Right atrium auricular region (tissue), 2 donors: ENCODE results near the gene MOGAT2. TPM values are rescaled to one million over a fixed set of nuclear protein-coding genes. Genes with fewer than 3 reads are reported as not detected.
"Not testable (repeated sequence)": the region's sequence is repeated elsewhere in the genome, so short reads cannot be mapped to it uniquely, and the experiment has no call there.

Source experiments
- DNase-seq: peaks from one replicate; pipeline ENCODE4 v3.0.0-alpha.2; 2019; ENCODE audit warnings: low spot score
- H3K27ac ChIP-seq, 2 donors: fragments of 200-600 bp; sonication (generic); 1 replicate in 1 of 2; 2 replicates in 1 of 2; pipeline ENCODE4 v1.5.1; 2016 to 2019
- H3K27me3 ChIP-seq, 2 donors: fragments of 200-600 bp; sonication (generic); one replicate each; pipeline versions ENCODE4 v1.5.1 to v1.6.0; 2017 to 2019
- H3K36me3 ChIP-seq: fragments of 200-600 bp; sonication (generic); one replicate; pipeline ENCODE4 v1.5.1; 2016
- H3K4me1 ChIP-seq, 2 donors: fragments of 200-600 bp; sonication (generic); one replicate each; pipeline versions ENCODE4 v1.5.1 to v1.6.0; 2017 to 2019
- H3K4me3 ChIP-seq, 2 donors: fragments of 200-600 bp; sonication (generic); 1 replicate in 1 of 2; 2 replicates in 1 of 2; pipeline ENCODE4 v1.5.1; 2017 to 2019; ENCODE audit warnings: mild to moderate bottlenecking in 1 of 2, moderate library complexity in 1 of 2
- H3K9me3 ChIP-seq, 2 donors: fragments of 200-600 bp; sonication (generic); one replicate each; pipeline ENCODE4 v1.5.1; 2019
- CTCF ChIP-seq, 2 donors: fragments of 200-600 bp; sonication (generic); IDR thresholded peaks; one replicate each; pipeline ENCODE4 v1.5.1; 2019; ENCODE audit warnings: antibody characterized with exemption in 2 of 2
- total RNA-seq, 2 donors: library from RNA; depleted of rRNA; stranded (reverse); fragments of >200 nt; gene quantifications; one replicate each; pipeline ENCODE4 v1.1.0, GENCODE V29; 2016

Gene MOGAT2
- total RNA-seq, 2 donors from 2014 or later: not detected

DNA sequence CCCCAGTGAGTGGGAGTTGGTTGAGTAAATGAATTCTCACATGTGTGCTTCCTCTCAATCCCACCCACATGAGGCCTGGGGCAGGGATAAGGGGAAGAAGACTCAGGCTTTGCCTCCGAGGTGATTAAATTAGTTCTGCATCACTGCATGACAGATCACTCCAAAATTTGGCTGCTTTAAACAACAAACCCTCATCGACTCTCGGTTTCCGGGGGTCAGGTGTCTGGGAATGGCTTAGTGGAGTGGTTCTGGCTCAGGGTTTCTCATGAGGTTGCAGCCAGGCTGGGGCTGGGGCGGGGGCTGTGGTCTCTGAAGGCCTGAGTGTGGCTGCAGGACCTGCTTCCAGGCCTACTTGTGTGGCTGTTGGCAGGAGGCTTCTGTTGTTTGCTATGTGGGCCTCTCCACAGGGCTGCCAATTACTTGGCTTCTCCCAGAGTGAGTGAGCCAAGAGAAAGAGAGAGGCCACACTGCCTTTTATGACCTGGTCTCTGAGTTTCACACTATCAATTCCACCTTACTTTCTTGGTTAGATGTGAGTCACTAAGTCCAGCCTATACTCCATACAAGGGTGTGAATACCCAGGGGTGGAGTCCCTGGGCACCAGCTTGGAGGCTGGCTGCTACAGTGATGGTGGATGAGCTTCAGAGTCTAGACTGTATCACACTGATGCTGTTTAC is 15.9 kb downstream of the MOGAT2 start:
- TF ChIP-seq CTCF (IDR thresholded peaks at IDR 0.05): no peak
- no peaks in the 10 kb centered on the region for H3K27me3 ChIP-seq
- DNase-seq: no peak
- H3K4me1 ChIP-seq: peaks cover 0 to 5% of the 10 kb centered on the region in 2 donors
- no peaks in the 10 kb centered on the region for H3K36me3 ChIP-seq
- no peaks in the 10 kb centered on the region for H3K9me3 ChIP-seq
- H3K4me3 ChIP-seq: no peak overlapping the region
- H3K27ac ChIP-seq: peak overlapping the region in 1 of 2 donors; percentile 70

DNA sequence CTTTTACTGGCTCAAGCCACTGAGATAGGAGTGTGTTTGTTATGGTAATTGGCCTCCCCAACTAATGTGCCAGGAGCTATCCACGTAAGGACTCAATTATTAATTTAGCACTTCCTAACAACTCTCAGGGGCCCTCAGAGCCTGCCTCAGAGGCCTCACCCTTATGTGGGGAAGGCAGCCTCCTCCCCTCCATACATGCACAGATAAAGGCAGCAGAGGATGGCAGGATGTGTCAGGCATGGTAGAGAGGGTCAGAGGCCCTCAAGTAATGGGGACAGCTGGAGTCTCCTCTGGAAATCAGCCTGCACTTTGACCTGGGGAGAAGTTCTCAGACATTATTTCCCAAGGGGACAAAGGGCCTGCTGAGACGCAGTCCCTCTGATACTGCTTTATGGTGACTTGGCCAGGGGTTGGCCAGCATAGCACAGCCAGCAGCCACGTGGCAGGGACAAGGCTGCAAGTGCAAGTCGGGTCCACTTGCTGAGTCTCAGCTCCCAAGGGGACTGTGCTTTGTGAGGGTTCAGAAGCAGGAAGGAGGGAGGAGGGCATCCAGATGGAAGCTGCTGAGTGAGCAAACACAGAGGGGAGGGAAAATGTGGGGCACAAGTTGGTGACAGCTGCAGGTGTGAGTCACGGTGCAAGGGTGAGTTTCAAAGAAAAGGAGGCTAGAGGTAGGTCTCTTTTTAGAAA is 17.0 kb downstream of the MOGAT2 start:
- Histone ChIP-seq H3K27me3 (no peaks in the 10 kb centered on the region), H3K27ac (peak overlapping the region in 1 of 2 donors; percentile 70), H3K36me3 (no peaks in the 10 kb centered on the region), H3K4me3 (no peak overlapping the region), H3K9me3 (no peaks in the 10 kb centered on the region), H3K4me1 (peaks cover 0 to 5% of the 10 kb centered on the region in 2 donors)
- TF ChIP-seq CTCF (IDR thresholded peaks at IDR 0.05): no peak
- DNase-seq: no peak

DNA sequence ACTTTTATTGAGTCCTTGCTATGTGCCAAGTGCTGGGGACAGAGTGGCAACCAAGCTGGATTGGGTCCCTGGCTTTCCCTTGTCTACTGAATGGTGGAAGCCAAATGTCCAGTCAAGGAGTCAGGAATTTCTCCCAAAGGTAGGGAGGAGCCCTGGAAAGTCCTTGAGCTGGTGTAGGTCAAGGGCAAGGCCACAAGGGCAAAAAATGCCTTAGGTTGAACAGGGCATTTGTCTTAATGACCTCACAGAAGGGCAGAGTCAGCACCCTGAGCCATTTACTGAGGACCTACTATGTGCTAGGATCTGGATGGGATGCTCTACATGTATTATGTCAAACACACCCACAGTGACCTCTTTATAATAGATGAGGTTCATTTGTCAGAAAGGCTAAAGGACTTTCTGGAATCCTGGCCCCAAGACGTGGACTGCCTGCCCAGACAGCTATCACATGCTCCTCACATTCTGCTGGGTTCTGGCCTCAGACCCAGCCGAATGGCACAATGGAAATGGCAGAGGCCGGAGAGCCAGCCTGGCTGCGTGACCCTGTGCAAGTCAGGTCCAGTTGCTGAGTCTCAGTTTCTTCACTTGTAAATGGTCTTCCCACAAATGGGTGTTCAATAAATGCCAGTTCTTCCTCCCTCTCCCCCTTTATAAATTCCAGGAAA is 17.7 kb downstream of the MOGAT2 start:
- no peak for DNase-seq
- Histone ChIP-seq H3K9me3 (no peaks in the 10 kb centered on the region), H3K4me3 (no peak overlapping the region), H3K27ac (no peak overlapping the region), H3K4me1 (peaks cover 0 to 5% of the 10 kb centered on the region in 2 donors), H3K27me3 (no peaks in the 10 kb centered on the region), H3K36me3 (no peaks in the 10 kb centered on the region)
- TF ChIP-seq CTCF (IDR thresholded peaks at IDR 0.05): no peak

DNA sequence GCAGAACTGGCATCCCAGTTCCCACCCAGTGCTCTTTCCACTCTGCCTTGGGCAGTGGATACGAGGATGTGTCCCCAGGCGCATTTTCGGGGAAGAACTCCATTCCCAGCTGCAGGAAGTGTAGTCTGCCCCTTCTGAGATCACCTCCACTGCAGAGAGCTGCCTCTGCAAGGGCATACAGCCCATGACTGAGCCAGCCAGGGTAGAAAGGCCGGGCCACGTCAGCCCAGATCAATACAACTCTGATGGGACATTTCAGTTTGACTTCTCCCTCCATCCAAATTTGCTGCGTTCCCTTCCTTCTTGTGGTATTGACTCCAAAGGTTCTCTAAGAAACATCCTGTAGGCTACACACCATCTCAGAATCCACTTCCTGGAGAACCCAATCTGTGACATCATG is 19.7 kb downstream of the MOGAT2 start:
- no peak overlapping the region for H3K27ac ChIP-seq
- peaks cover 0 to 5% of the 10 kb centered on the region in 2 donors for H3K4me1 ChIP-seq
- H3K4me3 ChIP-seq: no peak overlapping the region
- no peak for DNase-seq
- H3K36me3 ChIP-seq: no peaks in the 10 kb centered on the region
- TF ChIP-seq CTCF (IDR thresholded peaks at IDR 0.05): no peak
- H3K9me3 ChIP-seq: no peaks in the 10 kb centered on the region
- H3K27me3 ChIP-seq: no peaks in the 10 kb centered on the region

- Histone ChIP-seq H3K27me3 (no peaks in the 10 kb centered on the region), H3K9me3 (no peaks in the 10 kb centered on the region), H3K4me1 (peaks cover 0 to 13% of the 10 kb centered on the region in 2 donors), H3K4me3 (no peak overlapping the region), H3K36me3 (no peaks in the 10 kb centered on the region), H3K27ac (no peak overlapping the region)
- TF ChIP-seq CTCF (IDR thresholded peaks at IDR 0.05): no peak
- no peak for DNase-seq
Observed at GRCh38 chr11:75740681-75741080, 23.0 kb downstream of the MOGAT2 start.

- H3K36me3 ChIP-seq, DNase-seq, H3K4me3 ChIP-seq, H3K9me3 ChIP-seq, H3K27ac ChIP-seq, H3K27me3 ChIP-seq: not testable (repeated sequence)
- peaks cover 0 to 18% of the 10 kb centered on the region in 2 donors for H3K4me1 ChIP-seq
Observed at GRCh38 chr11:75743159-75743558, 25.5 kb downstream of the MOGAT2 start.
